Globus pallidus (tissue), 1 donor: Measurements from ENCODE around the gene DCUN1D3.
A peak's percentile ranks its signal among the peaks of the same experiment; 100 is the strongest.

Experiments
- DNase-seq: peaks from one replicate; pipeline ENCODE4 v3.0.0-alpha.2; 2015; ENCODE audit warnings: low spot score

Gene DCUN1D3

GRCh38 chr16:20918486-20919239 lies 18.5 kb upstream of the DCUN1D3 start:
- no peak for DNase-seq

GRCh38 chr16:20916942-20917341 lies 16.8 kb upstream of the DCUN1D3 start:
- DNase-seq = no peak

GRCh38 chr16:20916289-20916688 lies 16.1 kb upstream of the DCUN1D3 start:
- no peak for DNase-seq

GRCh38 chr16:20911361-20911760 lies 11.2 kb upstream of the DCUN1D3 start:
- DNase-seq = no peak

GRCh38 chr16:20910781-20911321 lies 10.7 kb upstream of the DCUN1D3 start:
- no peak for DNase-seq

GRCh38 chr16:20906341-20907255 lies 6.4 kb upstream of the DCUN1D3 start:
- DNase-seq = no peak

- DNase-seq = no peak
Measured at GRCh38 chr16:20905576-20905975, 5.4 kb upstream of the DCUN1D3 start.

GRCh38 chr16:20904507-20905081 lies 4.4 kb upstream of the DCUN1D3 start:
- DNase-seq = no peak

GRCh38 chr16:20903899-20904506 lies 3.8 kb upstream of the DCUN1D3 start:
- DNase-seq = no peak

GRCh38 chr16:20903116-20903898 lies 3.1 kb upstream of the DCUN1D3 start:
- no peak for DNase-seq

- no peak for DNase-seq
Measured at GRCh38 chr16:20902426-20902825, 2.3 kb upstream of the DCUN1D3 start.

- DNase-seq = peak; percentile 60
Measured at GRCh38 chr16:20901436-20902112, 1.4 kb upstream of the DCUN1D3 start.

GRCh38 chr16:20901068-20901435 lies 894 bp upstream of the DCUN1D3 start:
- DNase-seq = no peak

GRCh38 chr16:20899477-20900298 lies 470 bp downstream of the DCUN1D3 start:
- DNase-seq = no peak

- no peak for DNase-seq
Measured at GRCh38 chr16:20899071-20899470, 1.1 kb downstream of the DCUN1D3 start.

- DNase-seq = no peak
Measured at GRCh38 chr16:20897922-20898321, 2.2 kb downstream of the DCUN1D3 start.

- no peak for DNase-seq
Measured at GRCh38 chr16:20897253-20897897, 2.8 kb downstream of the DCUN1D3 start.

- no peak for DNase-seq
Measured at GRCh38 chr16:20894388-20894787, 5.8 kb downstream of the DCUN1D3 start.

- DNase-seq = no peak
Measured at GRCh38 chr16:20889625-20890275, 10.4 kb downstream of the DCUN1D3 start.
